ENCODE measurements around the gene GSTM2. TPM values are rescaled to one million over a fixed set of nuclear protein-coding genes. Genes with fewer than 3 reads are reported as not detected.

Gene GSTM2
- total and polyA plus RNA-seq, 2 donors (not counting 3 experiments of a cell fraction or from before 2014, with no cell fraction given): 21.5 to 23.6 TPM

DNA sequence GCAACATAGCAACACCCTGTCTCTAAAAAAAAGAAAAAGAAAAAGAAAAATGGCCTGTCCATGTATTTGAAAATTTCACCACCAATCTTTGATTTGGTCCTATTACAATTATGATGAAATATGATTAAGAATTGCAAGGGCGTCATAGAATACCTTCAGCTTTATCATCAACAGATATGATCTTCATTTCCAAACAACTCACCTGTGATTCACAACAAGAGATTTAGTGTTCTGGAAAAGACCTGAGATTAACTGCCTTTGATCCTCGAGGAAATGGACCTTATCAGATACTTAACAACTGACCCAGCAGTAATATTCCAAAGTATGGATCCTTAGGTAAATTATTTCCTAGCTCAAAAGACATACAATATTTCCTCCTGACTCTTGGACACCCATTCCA is 15.5 kb upstream of the GSTM2 start:
- H3K4me1 ChIP-seq (ENCODE audit: control insufficient read depth, extremely low read depth, insufficient read depth, low read length): peaks cover 4% of the 10 kb centered on the region
- BruUV-seq (replicated peaks): no TSS peak
- no peaks in the 10 kb centered on the region for H3K9me3 ChIP-seq (replicated peaks; ENCODE audit: control insufficient read depth, insufficient read depth, low read length)
- DNase-seq (ENCODE audit: low read depth, low spot score) (no peak), FAIRE-seq (no peak)
- POLR2A ChIA-PET: no interaction called here
- no peak overlapping the region for H3K4me3 ChIP-seq (replicated peaks in 1 of 3; ENCODE audit: insufficient read depth in 1 of 3, low read depth in 1 of 3, low read length in 3 of 3)
- H3K36me3 ChIP-seq (ENCODE audit: control insufficient read depth in 2 of 2, extremely low read depth in 1 of 2, insufficient read depth in 2 of 2, low read length in 2 of 2): no peaks in the 10 kb centered on the region
- H4K20me1 ChIP-seq (replicated peaks; ENCODE audit: control insufficient read depth, extremely low read depth, insufficient read depth, low read length): no peaks in the 10 kb centered on the region
- no peak overlapping the region for H3K27ac ChIP-seq (ENCODE audit: insufficient read depth, low read depth, low read length)
- H3K79me2 ChIP-seq (ENCODE audit: control insufficient read depth, insufficient read depth, low read length): no peaks in the 10 kb centered on the region
- TF ChIP-seq, protein P1, sequence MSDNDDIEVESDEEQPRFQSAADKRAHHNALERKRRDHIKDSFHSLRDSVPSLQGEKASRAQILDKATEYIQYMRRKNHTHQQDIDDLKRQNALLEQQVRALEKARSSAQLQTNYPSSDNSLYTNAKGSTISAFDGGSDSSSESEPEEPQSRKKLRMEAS (IDR thresholded peaks at IDR 0.05; ENCODE audit: insufficient read depth, insufficient read length): no peak
- TF ChIP-seq GATA2 (IDR thresholded peaks at IDR 0.05; ENCODE audit: insufficient read depth, insufficient read length, low read depth, low read length) (no peak), POLR2AphosphoS5 (IDR thresholded peaks at IDR 0.05; ENCODE audit: insufficient read depth, low read depth, low read length) (no peak), FOS (IDR thresholded peaks at IDR 0.05; ENCODE audit: borderline replicate concordance, insufficient read depth, low read length) (no peak), JUN (IDR thresholded peaks at IDR 0.05; ENCODE audit: borderline replicate concordance, insufficient read depth, insufficient read length, low read depth) (no peak), POLR2A (IDR thresholded peaks at IDR 0.05; ENCODE audit: low read depth, low read length) (no peak), MYC (IDR thresholded peaks at IDR 0.05; ENCODE audit: low read depth, low read length) (no peak)
- TF ChIP-seq, protein P2, sequence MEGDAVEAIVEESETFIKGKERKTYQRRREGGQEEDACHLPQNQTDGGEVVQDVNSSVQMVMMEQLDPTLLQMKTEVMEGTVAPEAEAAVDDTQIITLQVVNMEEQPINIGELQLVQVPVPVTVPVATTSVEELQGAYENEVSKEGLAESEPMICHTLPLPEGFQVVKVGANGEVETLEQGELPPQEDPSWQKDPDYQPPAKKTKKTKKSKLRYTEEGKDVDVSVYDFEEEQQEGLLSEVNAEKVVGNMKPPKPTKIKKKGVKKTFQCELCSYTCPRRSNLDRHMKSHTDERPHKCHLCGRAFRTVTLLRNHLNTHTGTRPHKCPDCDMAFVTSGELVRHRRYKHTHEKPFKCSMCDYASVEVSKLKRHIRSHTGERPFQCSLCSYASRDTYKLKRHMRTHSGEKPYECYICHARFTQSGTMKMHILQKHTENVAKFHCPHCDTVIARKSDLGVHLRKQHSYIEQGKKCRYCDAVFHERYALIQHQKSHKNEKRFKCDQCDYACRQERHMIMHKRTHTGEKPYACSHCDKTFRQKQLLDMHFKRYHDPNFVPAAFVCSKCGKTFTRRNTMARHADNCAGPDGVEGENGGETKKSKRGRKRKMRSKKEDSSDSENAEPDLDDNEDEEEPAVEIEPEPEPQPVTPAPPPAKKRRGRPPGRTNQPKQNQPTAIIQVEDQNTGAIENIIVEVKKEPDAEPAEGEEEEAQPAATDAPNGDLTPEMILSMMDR (IDR thresholded peaks at IDR 0.05; ENCODE audit: extremely low read depth in 1 of 2, insufficient read depth in 1 of 2, low read depth in 1 of 2, low read length in 2 of 2): no peak
- CTCF ChIA-PET: interaction anchor here (1.0 to 5.6 kb wide), 10 partner anchors 13 to 332 kb away, joined by 3 to 144 read pairs (median 16); partner anchors contain the start of genes AHCYL1 and GSTM1
- dilution Hi-C loops (cut with MboI; ENCODE audit: extremely low pct_ligation_motif_present, low sequenced_read_pairs): no loop called here
- no peak overlapping the region for H3K9ac ChIP-seq (replicated peaks; ENCODE audit: extremely low read depth, insufficient read depth, low read length)
- H2AFZ ChIP-seq (ENCODE audit: low read depth, low read length): no peak overlapping the region
- intact Hi-C loops (cut with micrococcal nuclease): no loop called here
- peaks cover 16 to 23% of the 10 kb centered on the region in 2 experiments for H3K27me3 ChIP-seq (ENCODE audit: control insufficient read depth in 2 of 2, insufficient read depth in 2 of 2, low read length in 2 of 2)
- no peak overlapping the region for H3K4me2 ChIP-seq (ENCODE audit: insufficient read depth, low read length)
- H3K9me1 ChIP-seq (replicated peaks; ENCODE audit: control insufficient read depth, extremely low read depth, insufficient read depth, low read length): no peaks in the 10 kb centered on the region
